ENCODE results near the gene REM1.
"Not testable (repeated sequence)": the region's sequence is repeated elsewhere in the genome, so short reads cannot be mapped to it uniquely, and the experiment has no call there.

Gene REM1

GRCh38 chr20:31516166-31516565, 41.1 kb downstream of the REM1 start:
- no peak for TF ChIP-seq CTCF (IDR thresholded peaks at IDR 0.05; ENCODE audit: borderline replicate concordance, insufficient read depth, low read depth, low read length)
- H3K4me3 ChIP-seq (ENCODE audit: low read depth, low read length): no peak overlapping the region

- no peak for TF ChIP-seq CTCF (IDR thresholded peaks at IDR 0.05; ENCODE audit: borderline replicate concordance, insufficient read depth, low read depth, low read length)
- H3K4me3 ChIP-seq (ENCODE audit: low read depth, low read length): no peak overlapping the region
These were observed 41.6 kb downstream of the REM1 start for GRCh38 chr20:31516651-31517050.

- no peak for TF ChIP-seq CTCF (IDR thresholded peaks at IDR 0.05; ENCODE audit: borderline replicate concordance, insufficient read depth, low read depth, low read length)
- no peak overlapping the region for H3K4me3 ChIP-seq (ENCODE audit: low read depth, low read length)
These were observed 42.3 kb downstream of the REM1 start for GRCh38 chr20:31517373-31517772.

GRCh38 chr20:31521267-31521666, 46.2 kb downstream of the REM1 start:
- not testable (repeated sequence) for H3K4me3 ChIP-seq (ENCODE audit: low read depth, low read length)

GRCh38 chr20:31522731-31523130, 47.6 kb downstream of the REM1 start:
- no peak for TF ChIP-seq CTCF (IDR thresholded peaks at IDR 0.05; ENCODE audit: borderline replicate concordance, insufficient read depth, low read depth, low read length)
- H3K4me3 ChIP-seq (ENCODE audit: low read depth, low read length): no peak overlapping the region

- TF ChIP-seq CTCF (IDR thresholded peaks at IDR 0.05; ENCODE audit: borderline replicate concordance, insufficient read depth, low read depth, low read length): no peak
- H3K4me3 ChIP-seq (ENCODE audit: low read depth, low read length): no peak overlapping the region
These were observed 48.5 kb downstream of the REM1 start for GRCh38 chr20:31523361-31524283.

GRCh38 chr20:31527266-31527665, 52.2 kb downstream of the REM1 start:
- no peak for TF ChIP-seq CTCF (IDR thresholded peaks at IDR 0.05; ENCODE audit: borderline replicate concordance, insufficient read depth, low read depth, low read length)
- no peak overlapping the region for H3K4me3 ChIP-seq (ENCODE audit: low read depth, low read length)

Data from GM12875 (cell line).